Fibroblast of villous mesenchyme (primary cell): ENCODE results near the gene ASAP2. TPM values are rescaled to one million over a fixed set of nuclear protein-coding genes. Genes with fewer than 3 reads are reported as not detected.

Source experiments
- DNase-seq: peaks from one replicate; pipeline ENCODE4 v3.0.0-alpha.2; 2010; ENCODE audit warnings: low read depth
- H3K4me3 ChIP-seq: 2 replicates; pipeline ENCODE4 v1.5.1; 2011; ENCODE audit warnings: low read depth, mild to moderate bottlenecking, low read length
- CTCF ChIP-seq: IDR thresholded peaks from 2 replicates; pipeline ENCODE4 v1.5.1; 2012; ENCODE audit warnings: low read depth, mild to moderate bottlenecking, low read length; ENCODE audit not compliant: insufficient read depth
- total RNA-seq: library from RNA; depleted of rRNA; stranded (reverse); fragments of >200 nt; gene quantifications from 2 replicates; pipeline ENCODE4 v1.2.3, GENCODE V29; 2012

Gene ASAP2
- total RNA-seq, 1 donor = 66.5 TPM

GRCh38 chr2:9164112-9164608 lies 42.5 kb upstream of the ASAP2 start:
- no peak for TF ChIP-seq CTCF
- no peak overlapping the region for H3K4me3 ChIP-seq
- no peak for DNase-seq

GRCh38 chr2:9165625-9166024 lies 41.0 kb upstream of the ASAP2 start:
- no peak overlapping the region for H3K4me3 ChIP-seq
- TF ChIP-seq CTCF = no peak
- DNase-seq = no peak

- no peak for TF ChIP-seq CTCF
- no peak for DNase-seq
- H3K4me3 ChIP-seq = no peak overlapping the region
These were observed 39.8 kb upstream of the ASAP2 start for GRCh38 chr2:9166579-9167377.

- no peak overlapping the region for H3K4me3 ChIP-seq
- no peak for DNase-seq
- no peak for TF ChIP-seq CTCF
These were observed 38.6 kb upstream of the ASAP2 start for GRCh38 chr2:9167718-9168657.

- H3K4me3 ChIP-seq = no peak overlapping the region
- no peak for TF ChIP-seq CTCF
- DNase-seq = no peak
These were observed 37.8 kb upstream of the ASAP2 start for GRCh38 chr2:9168821-9169221.

- TF ChIP-seq CTCF = no peak
- H3K4me3 ChIP-seq = no peak overlapping the region
- DNase-seq = no peak
These were observed 37.1 kb upstream of the ASAP2 start for GRCh38 chr2:9169349-9170107.
